ENCODE results near the gene ZSCAN26. TPM values are rescaled to one million over a fixed set of nuclear protein-coding genes. Genes with fewer than 3 reads are reported as not detected.

Gene ZSCAN26
- total RNA-seq, 1 experiment from 2014 or later: 6.6 TPM

- ATAC-seq: no peak
- peaks cover 12% of the 10 kb centered on the region for H3K9me3 Mint-ChIP-seq
- peaks cover 14% of the 10 kb centered on the region for H3K36me3 Mint-ChIP-seq
- POLR2A ChIA-PET: no interaction called here
- no peak overlapping the region for H3K4me3 Mint-ChIP-seq
- DNase-seq (ENCODE audit: low spot score): no peak
- H3K4me1 Mint-ChIP-seq: peaks cover 5% of the 10 kb centered on the region
- no peak for TF ChIP-seq ZBTB21 (CRISPR knock-in tag; IDR thresholded peaks at IDR 0.05; ENCODE audit: borderline replicate concordance)
- TF ChIP-seq, protein P1, sequence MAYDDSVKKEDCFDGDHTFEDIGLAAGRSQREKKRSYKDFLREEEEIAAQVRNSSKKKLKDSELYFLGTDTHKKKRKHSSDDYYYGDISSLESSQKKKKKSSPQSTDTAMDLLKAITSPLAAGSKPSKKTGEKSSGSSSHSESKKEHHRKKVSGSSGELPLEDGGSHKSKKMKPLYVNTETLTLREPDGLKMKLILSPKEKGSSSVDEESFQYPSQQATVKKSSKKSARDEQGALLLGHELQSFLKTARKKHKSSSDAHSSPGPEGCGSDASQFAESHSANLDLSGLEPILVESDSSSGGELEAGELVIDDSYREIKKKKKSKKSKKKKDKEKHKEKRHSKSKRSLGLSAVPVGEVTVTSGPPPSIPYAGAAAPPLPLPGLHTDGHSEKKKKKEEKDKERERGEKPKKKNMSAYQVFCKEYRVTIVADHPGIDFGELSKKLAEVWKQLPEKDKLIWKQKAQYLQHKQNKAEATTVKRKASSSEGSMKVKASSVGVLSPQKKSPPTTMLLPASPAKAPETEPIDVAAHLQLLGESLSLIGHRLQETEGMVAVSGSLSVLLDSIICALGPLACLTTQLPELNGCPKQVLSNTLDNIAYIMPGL (CRISPR knock-in tag; IDR thresholded peaks at IDR 0.05): no peak
- TF ChIP-seq E2F1 (CRISPR knock-in tag; IDR thresholded peaks at IDR 0.05): no peak
- no peak for TF ChIP-seq GRHL2 (CRISPR knock-in tag; IDR thresholded peaks at IDR 0.05; ENCODE audit: insufficient replicate concordance, severe bottlenecking)
- TF ChIP-seq IRF1 (CRISPR knock-in tag; IDR thresholded peaks at IDR 0.05): no peak
- TF ChIP-seq NR2C2 (CRISPR knock-in tag; IDR thresholded peaks at IDR 0.05): no peak
- no peak for TF ChIP-seq NR1H2 (CRISPR knock-in tag; IDR thresholded peaks at IDR 0.05)
- TF ChIP-seq TEAD1 (CRISPR knock-in tag; IDR thresholded peaks at IDR 0.05): no peak
- TF ChIP-seq RORB (CRISPR knock-in tag; IDR thresholded peaks at IDR 0.05): no peak
- TF ChIP-seq SOX15 (CRISPR knock-in tag; IDR thresholded peaks at IDR 0.05): no peak
- TF ChIP-seq FOXP1 (CRISPR knock-in tag; IDR thresholded peaks at IDR 0.05; ENCODE audit: borderline replicate concordance): no peak
- no peak for TF ChIP-seq E2F5 (CRISPR knock-in tag; IDR thresholded peaks at IDR 0.05)
- TF ChIP-seq, protein P2, sequence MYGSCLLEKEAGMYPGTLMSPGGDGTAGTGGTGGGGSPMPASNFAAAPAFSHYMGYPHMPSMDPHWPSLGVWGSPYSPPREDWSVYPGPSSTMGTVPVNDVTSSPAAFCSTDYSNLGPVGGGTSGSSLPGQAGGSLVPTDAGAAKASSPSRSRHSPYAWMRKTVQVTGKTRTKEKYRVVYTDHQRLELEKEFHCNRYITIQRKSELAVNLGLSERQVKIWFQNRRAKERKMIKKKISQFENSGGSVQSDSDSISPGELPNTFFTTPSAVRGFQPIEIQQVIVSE (CRISPR knock-in tag; IDR thresholded peaks at IDR 0.05; ENCODE audit: borderline replicate concordance): no peak
- TF ChIP-seq ZNF512 (CRISPR knock-in tag; IDR thresholded peaks at IDR 0.05; ENCODE audit: borderline replicate concordance): no peak
- TF ChIP-seq JUN (CRISPR knock-in tag; IDR thresholded peaks at IDR 0.05): no peak
- TF ChIP-seq, protein P3, sequence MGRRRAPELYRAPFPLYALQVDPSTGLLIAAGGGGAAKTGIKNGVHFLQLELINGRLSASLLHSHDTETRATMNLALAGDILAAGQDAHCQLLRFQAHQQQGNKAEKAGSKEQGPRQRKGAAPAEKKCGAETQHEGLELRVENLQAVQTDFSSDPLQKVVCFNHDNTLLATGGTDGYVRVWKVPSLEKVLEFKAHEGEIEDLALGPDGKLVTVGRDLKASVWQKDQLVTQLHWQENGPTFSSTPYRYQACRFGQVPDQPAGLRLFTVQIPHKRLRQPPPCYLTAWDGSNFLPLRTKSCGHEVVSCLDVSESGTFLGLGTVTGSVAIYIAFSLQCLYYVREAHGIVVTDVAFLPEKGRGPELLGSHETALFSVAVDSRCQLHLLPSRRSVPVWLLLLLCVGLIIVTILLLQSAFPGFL (CRISPR knock-in tag; IDR thresholded peaks at IDR 0.05; ENCODE audit: borderline replicate concordance): no peak
- TF ChIP-seq ESRRA (CRISPR knock-in tag; IDR thresholded peaks at IDR 0.05; ENCODE audit: borderline replicate concordance): no peak
- TF ChIP-seq, protein P4, sequence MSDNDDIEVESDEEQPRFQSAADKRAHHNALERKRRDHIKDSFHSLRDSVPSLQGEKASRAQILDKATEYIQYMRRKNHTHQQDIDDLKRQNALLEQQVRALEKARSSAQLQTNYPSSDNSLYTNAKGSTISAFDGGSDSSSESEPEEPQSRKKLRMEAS (CRISPR knock-in tag; IDR thresholded peaks at IDR 0.05): no peak
- TF ChIP-seq NR3C1 (CRISPR knock-in tag; conservative IDR thresholded peaks at IDR 0.05; ENCODE audit: low read depth): no peak
- no peak for TF ChIP-seq JAZF1 (CRISPR knock-in tag; IDR thresholded peaks at IDR 0.05)
- H3K27me3 Mint-ChIP-seq (ENCODE audit: low read depth): no peaks in the 10 kb centered on the region
- H3K27ac Mint-ChIP-seq: no peak overlapping the region
- CTCF ChIA-PET: no interaction called here
These were observed 27.3 kb upstream of the ZSCAN26 start for GRCh38 chr6:28239636-28240035.

Measured in WTC11 (cell line).